IPS-18c (cell line): ENCODE data around the gene MYO3B.
"Not testable (repeated sequence)": the region's sequence is repeated elsewhere in the genome, so short reads cannot be mapped to it uniquely, and the experiment has no call there.

Experiments used
- H3K4me3 ChIP-seq: 2 replicates; pipeline ENCODE4 v1.7.0; 2013; ENCODE audit warnings: low read depth, mild to moderate bottlenecking, low read length, moderate library complexity; ENCODE audit not compliant: insufficient read depth
- H3K9me3 ChIP-seq: one replicate; pipeline ENCODE4 v1.6.1; 2013; ENCODE audit warnings: mild to moderate bottlenecking, low read length, moderate library complexity; ENCODE audit not compliant: control insufficient read depth, insufficient read depth

Gene MYO3B

GRCh38 chr2:170463206-170463537, 285.2 kb downstream of the MYO3B start:
- no peaks in the 10 kb centered on the region for H3K9me3 ChIP-seq
- H3K4me3 ChIP-seq = no peak overlapping the region

- H3K9me3 ChIP-seq = no peaks in the 10 kb centered on the region
- no peak overlapping the region for H3K4me3 ChIP-seq
Measured at GRCh38 chr2:170464268-170464667, 286.3 kb downstream of the MYO3B start.

GRCh38 chr2:170465241-170465640, 287.3 kb downstream of the MYO3B start:
- no peak overlapping the region for H3K4me3 ChIP-seq

GRCh38 chr2:170466632-170467031, 288.7 kb downstream of the MYO3B start:
- Histone ChIP-seq H3K9me3 (no peaks in the 10 kb centered on the region), H3K4me3 (no peak overlapping the region)

More at GRCh38 chr2:170465241-170465640, 287.3 kb downstream of the MYO3B start:
- no peaks in the 10 kb centered on the region for H3K9me3 ChIP-seq

- Histone ChIP-seq H3K4me3 (no peak overlapping the region), H3K9me3 (no peaks in the 10 kb centered on the region)
Measured at GRCh38 chr2:170467568-170468422, 289.8 kb downstream of the MYO3B start.

GRCh38 chr2:170468557-170468956, 290.6 kb downstream of the MYO3B start:
- H3K9me3 ChIP-seq = no peaks in the 10 kb centered on the region

GRCh38 chr2:170472498-170472897, 294.6 kb downstream of the MYO3B start:
- not testable (repeated sequence) for H3K9me3 ChIP-seq, H3K4me3 ChIP-seq

More at GRCh38 chr2:170468557-170468956, 290.6 kb downstream of the MYO3B start:
- H3K4me3 ChIP-seq = no peak overlapping the region

GRCh38 chr2:170475878-170476277, 297.9 kb downstream of the MYO3B start:
- H3K4me3 ChIP-seq = no peak overlapping the region
- peaks cover 2% of the 10 kb centered on the region for H3K9me3 ChIP-seq

- no peak overlapping the region for H3K4me3 ChIP-seq
- peaks cover 2% of the 10 kb centered on the region for H3K9me3 ChIP-seq
Measured at GRCh38 chr2:170477630-170478029, 299.7 kb downstream of the MYO3B start.

- H3K4me3 ChIP-seq = no peak overlapping the region
- no peaks in the 10 kb centered on the region for H3K9me3 ChIP-seq
Measured at GRCh38 chr2:170481201-170481600, 303.3 kb downstream of the MYO3B start.

- Histone ChIP-seq H3K4me3 (no peak overlapping the region), H3K9me3 (no peaks in the 10 kb centered on the region)
Measured at GRCh38 chr2:170484552-170484951, 306.6 kb downstream of the MYO3B start.

GRCh38 chr2:170485254-170486026, 307.5 kb downstream of the MYO3B start:
- Histone ChIP-seq H3K9me3 (no peaks in the 10 kb centered on the region), H3K4me3 (no peak overlapping the region)

GRCh38 chr2:170486730-170487129, 308.8 kb downstream of the MYO3B start:
- H3K9me3 ChIP-seq = no peaks in the 10 kb centered on the region
- no peak overlapping the region for H3K4me3 ChIP-seq

- Histone ChIP-seq H3K9me3 (no peaks in the 10 kb centered on the region), H3K4me3 (no peak overlapping the region)
Measured at GRCh38 chr2:170488807-170489206, 310.9 kb downstream of the MYO3B start.

- H3K9me3 ChIP-seq = no peaks in the 10 kb centered on the region
- no peak overlapping the region for H3K4me3 ChIP-seq
Measured at GRCh38 chr2:170492010-170492409, 314.1 kb downstream of the MYO3B start.

- H3K4me3 ChIP-seq = no peak overlapping the region
Measured at GRCh38 chr2:170493426-170494097, 315.6 kb downstream of the MYO3B start.

GRCh38 chr2:170495896-170496295, 317.9 kb downstream of the MYO3B start:
- H3K4me3 ChIP-seq = no peak overlapping the region
- no peaks in the 10 kb centered on the region for H3K9me3 ChIP-seq

More at GRCh38 chr2:170493426-170494097, 315.6 kb downstream of the MYO3B start:
- no peaks in the 10 kb centered on the region for H3K9me3 ChIP-seq

- H3K4me3 ChIP-seq = no peak overlapping the region
- H3K9me3 ChIP-seq = no peaks in the 10 kb centered on the region
Measured at GRCh38 chr2:170498619-170499018, 320.7 kb downstream of the MYO3B start.
